K562 treated with DMSO at 1 percent for 48 hours (cell line): ENCODE data around the gene DVL1. TPM values are rescaled to one million over a fixed set of nuclear protein-coding genes. Genes with fewer than 3 reads are reported as not detected.

ENCODE experiments used
- total RNA-seq: library from RNA; unstranded; fragments of 300-600 nt; gene quantifications from 2 replicates; pipeline ENCODE4 v1.2.3, GENCODE V29; 2022; ENCODE audit warnings: low replicate concordance; ENCODE audit errors: extremely low read depth

Gene DVL1
- not detected in 2 replicates for total RNA-seq

GRCh38 chr1:1349256-1350012 lies at the start of gene DVL1:
Gene DVL1, minus strand, starts transcription at chr1:1349418. Its CDS starts 353 bp downstream, at chr1:1349065.

DNA sequence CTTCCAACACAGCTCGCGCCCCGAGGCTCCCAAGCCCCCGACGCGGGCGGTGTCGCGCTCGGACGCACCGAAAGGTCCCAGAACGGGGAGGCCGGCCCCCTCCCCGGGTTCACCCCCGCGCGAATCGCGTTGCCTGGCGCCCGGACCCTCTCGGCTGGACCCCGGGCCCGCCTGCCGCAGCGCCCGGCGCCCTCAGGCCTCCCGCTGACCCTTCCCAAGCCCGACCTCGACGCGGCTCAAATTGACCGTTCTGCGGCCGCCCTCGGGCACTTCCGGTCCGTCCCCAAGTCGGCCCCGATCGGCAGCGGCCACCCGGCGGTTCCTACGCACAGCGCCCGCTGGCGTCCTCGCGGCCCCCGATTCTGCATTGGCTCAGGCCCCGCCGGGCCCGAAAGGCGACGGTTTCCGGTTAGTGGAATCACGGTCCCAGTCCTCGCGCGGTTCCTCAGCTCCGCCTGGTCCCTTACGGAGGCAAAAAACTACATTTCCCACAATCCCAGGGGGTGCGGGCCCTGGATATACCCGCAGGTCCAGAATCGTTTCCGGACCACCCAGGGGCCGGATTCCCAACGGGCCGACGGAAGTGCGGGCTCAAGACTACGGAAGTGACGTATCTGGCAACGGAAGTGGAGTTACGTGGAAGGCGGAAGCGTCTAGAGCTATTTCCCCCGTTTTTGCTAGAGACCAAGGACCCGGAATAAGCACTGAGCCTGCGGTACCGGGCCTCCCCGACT lies 25.9 kb upstream of the DVL1 start, which contains the start of gene AURKAIP1:
Gene AURKAIP1, minus strand, starts transcription at position 279 of the 734 bp plus-strand sequence. CDS start 451 bp downstream, outside the sequence.

DNA sequence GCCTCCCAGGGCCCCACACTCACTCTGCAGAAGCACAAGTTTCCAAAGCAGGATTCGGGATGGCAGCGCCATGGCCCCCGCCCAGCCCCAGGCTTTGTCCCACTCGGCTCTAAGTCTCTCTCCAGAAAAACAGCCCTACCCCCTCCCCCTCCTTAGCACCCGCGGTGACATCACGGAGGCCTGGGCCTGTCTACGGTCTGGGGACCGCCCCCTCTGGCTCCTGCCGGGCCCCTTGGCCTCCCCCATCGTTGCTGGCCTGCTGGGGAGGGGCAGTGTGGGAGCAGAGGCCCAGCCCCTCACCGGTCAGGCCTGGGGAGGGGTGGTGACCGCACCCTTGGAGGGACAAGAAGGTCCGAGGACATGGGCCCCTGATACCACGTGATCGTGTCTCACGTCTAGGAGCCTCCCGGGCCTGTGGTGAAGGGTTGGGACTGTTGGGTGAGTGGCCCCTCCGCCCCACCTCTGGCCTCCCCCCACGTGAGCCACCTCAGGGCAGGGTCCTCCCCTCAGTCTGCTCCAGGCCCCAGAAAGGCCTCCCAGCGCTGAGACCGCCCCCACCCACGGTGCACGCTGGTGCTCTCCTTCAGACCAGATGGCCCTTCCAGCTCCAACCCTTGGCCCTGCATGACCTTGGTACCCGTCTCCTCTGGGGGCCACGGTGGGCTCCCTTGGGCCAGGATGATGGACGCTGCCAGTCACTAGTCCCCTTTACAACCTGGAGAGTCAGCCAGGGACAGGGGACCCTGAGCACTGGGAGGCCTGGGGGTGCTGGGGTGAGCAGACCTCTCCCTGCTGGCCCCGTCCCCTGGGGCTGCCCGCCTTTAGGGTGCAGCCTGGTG lies 9.4 kb upstream of the DVL1 start, which contains the start of gene MXRA8:
Gene MXRA8, minus strand, starts transcription at position 123 of the 839 bp plus-strand sequence. Its CDS starts 51 bp downstream, at position 72.

GRCh38 chr1:1331068-1331965 lies 17.9 kb downstream of the DVL1 start, which contains the start of gene TAS1R3:
Gene TAS1R3, plus strand, starts transcription at chr1:1331280. Its CDS starts 66 bp downstream, at chr1:1331346.

GRCh38 chr1:1324524-1325287 lies 24.5 kb downstream of the DVL1 start, which contains the start of the genes CPTP and INTS11:
Gene CPTP, plus strand, starts transcription at chr1:1324802. Its CDS starts 2,109 bp downstream, at chr1:1326911.
Gene INTS11, minus strand, starts transcription at chr1:1324660. Its CDS starts 52 bp downstream, at chr1:1324608.

GRCh38 chr1:1307923-1308755 lies 41.1 kb downstream of the DVL1 start, which contains the start of the genes ACAP3 and PUSL1:
Gene ACAP3, minus strand, starts transcription at chr1:1307930. Its CDS starts 115 bp downstream, at chr1:1307815.
Gene PUSL1, plus strand, starts transcription at chr1:1308597. Its CDS starts 47 bp downstream, at chr1:1308644.

Other genes starting within 250 kb of the DVL1 start
- not detected in 2 replicates for gene C1orf159, start 233.3 kb downstream of the DVL1 start, total RNA-seq
- not detected in 2 replicates for gene TTLL10, start 175.5 kb downstream of the DVL1 start, total RNA-seq
- not detected in 2 replicates for gene TNFRSF18, start 142.8 kb downstream of the DVL1 start, total RNA-seq
- not detected in 2 replicates for gene TNFRSF4, start 135.3 kb downstream of the DVL1 start, total RNA-seq
- gene SDF4, start 117.4 kb downstream of the DVL1 start, total RNA-seq, result not detected in 2 replicates
- not detected in 2 replicates for gene B3GALT6, start 117.2 kb downstream of the DVL1 start, total RNA-seq
- not detected in 2 replicates for gene C1QTNF12, start 102.7 kb downstream of the DVL1 start, total RNA-seq
- gene UBE2J2, start 75.6 kb downstream of the DVL1 start, total RNA-seq, result not detected in 2 replicates
- gene SCNN1D, start 69.0 kb downstream of the DVL1 start, total RNA-seq, result not detected in 2 replicates
- 171 TPM in 1 of 2 replicates, not detected in the other for gene ACAP3, start 41.5 kb downstream of the DVL1 start, total RNA-seq
- not detected in 2 replicates for gene PUSL1, start 40.8 kb downstream of the DVL1 start, total RNA-seq
- not detected in 2 replicates for gene INTS11, start 24.8 kb downstream of the DVL1 start, total RNA-seq
- not detected in 2 replicates for gene CPTP, start 24.6 kb downstream of the DVL1 start, total RNA-seq
- not detected in 2 replicates for gene TAS1R3, start 18.1 kb downstream of the DVL1 start, total RNA-seq
- not detected in 2 replicates for gene MXRA8, start 9.1 kb upstream of the DVL1 start, total RNA-seq
- not detected in 2 replicates for gene AURKAIP1, start 25.8 kb upstream of the DVL1 start, total RNA-seq
- gene CCNL2, start 49.9 kb upstream of the DVL1 start, total RNA-seq, result not detected in 2 replicates
- not detected in 2 replicates for gene MRPL20, start 57.9 kb upstream of the DVL1 start, total RNA-seq
- not detected in 2 replicates for gene ANKRD65, start 71.9 kb upstream of the DVL1 start, total RNA-seq
- not detected in 2 replicates for gene VWA1, start 86.3 kb upstream of the DVL1 start, total RNA-seq
- not detected in 2 replicates for gene ATAD3C, start 100.3 kb upstream of the DVL1 start, total RNA-seq
- not detected in 2 replicates for gene ATAD3B, start 122.3 kb upstream of the DVL1 start, total RNA-seq
- 223 TPM in 1 of 2 replicates, not detected in the other for gene ATAD3A, start 162.7 kb upstream of the DVL1 start, total RNA-seq
- gene TMEM240, start 191.2 kb upstream of the DVL1 start, total RNA-seq, result not detected in 2 replicates
- not detected in 2 replicates for gene SSU72, start 225.4 kb upstream of the DVL1 start, total RNA-seq